KBM-7 (cell line): ENCODE results near the gene ZNF296.
"Not testable (repeated sequence)": the region's sequence is repeated elsewhere in the genome, so short reads cannot be mapped to it uniquely, and the experiment has no call there.

Experiments
- DNase-seq: peaks from one replicate; pipeline ENCODE4 v3.0.0-alpha.2; 2015
- in situ Hi-C: fragments of 300-500 bp; cut with MboI; formaldehyde crosslinking; loops from 2 replicates; pipeline ENCODE4 v1.14.3; 2020; ENCODE audit warnings: low sequenced_read_pairs, low pct_unique_long_range_greater_than_20kb, mixed read lengths

ZNF296 gene

DNA sequence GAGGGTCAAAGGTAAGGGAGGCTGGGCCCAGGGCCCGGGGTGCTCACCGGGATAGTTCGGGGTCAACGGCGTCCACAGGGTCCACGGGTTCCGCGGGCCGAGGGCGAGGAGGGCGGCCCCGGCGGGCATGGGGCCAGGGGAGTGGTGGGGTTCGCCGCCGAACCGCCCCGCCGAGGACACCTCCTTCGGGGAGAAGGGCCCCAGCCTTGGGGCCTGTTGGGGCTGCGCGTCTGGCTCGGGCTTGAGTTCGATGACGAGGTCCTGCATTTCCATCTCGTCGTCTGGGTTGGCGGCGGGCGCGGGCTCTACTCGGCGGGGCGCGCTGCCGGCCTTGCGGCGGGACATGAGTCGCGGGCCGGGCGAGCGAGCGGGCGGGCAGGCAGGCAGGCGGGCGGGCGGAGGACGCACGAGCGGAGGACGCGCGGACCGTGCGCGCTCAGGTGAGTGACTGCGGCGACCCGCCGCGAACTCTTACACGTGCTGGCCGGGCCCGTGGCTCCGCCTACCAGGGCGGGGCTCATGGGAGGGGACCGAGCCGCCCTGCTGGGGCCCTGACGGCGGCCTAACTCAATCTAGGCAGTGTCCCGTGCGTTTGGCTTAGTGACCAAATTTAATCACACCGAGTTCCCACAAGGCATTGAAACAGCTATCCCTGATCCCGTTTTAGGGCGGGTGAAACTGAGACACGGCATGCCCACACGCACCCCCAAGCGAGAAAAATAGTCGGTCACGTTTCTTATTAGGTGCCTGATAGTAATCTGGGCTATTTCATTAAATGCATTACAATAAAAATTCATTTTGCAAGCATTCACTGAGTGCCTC lies at the start of gene ZNF296:
ZNF296 (minus strand) TSS at position 450 of the 822 bp plus-strand sequence; CDS start at position 345, 105 bp downstream.
- in situ Hi-C loops, result no loop called here
- DNase-seq, result peak; percentile 76

GRCh38 chr19:45125360-45125759 lies 49.1 kb upstream of the ZNF296 start:
- in situ Hi-C loops, result no loop called here

DNA sequence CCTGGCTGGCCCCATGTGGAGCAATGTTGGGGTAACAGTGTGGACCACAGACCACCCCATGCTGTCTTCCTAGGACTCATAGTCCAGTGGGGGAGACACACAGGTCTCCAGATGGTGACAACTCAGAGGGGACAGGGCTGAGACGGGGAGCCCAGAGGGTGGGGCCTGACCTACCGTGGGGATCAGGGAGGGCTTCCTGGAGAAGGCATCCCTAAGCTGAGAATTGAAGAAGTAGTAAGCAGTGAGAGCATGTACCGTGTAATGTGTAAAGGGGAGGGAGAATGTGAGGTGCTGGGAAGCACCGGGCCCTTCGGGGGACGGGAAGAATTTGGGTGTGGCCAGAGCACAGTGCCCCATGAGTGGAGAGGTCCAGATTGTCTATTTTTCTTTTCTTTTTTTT lies 47.7 kb upstream of the ZNF296 start:
- in situ Hi-C loops, result no loop called here
- DNase-seq, result no peak

More at GRCh38 chr19:45125360-45125759, 49.1 kb upstream of the ZNF296 start:
- DNase-seq, result no peak

GRCh38 chr19:45123440-45123850 lies 47.2 kb upstream of the ZNF296 start:
- DNase-seq, result no peak
- in situ Hi-C loops, result no loop called here

DNA sequence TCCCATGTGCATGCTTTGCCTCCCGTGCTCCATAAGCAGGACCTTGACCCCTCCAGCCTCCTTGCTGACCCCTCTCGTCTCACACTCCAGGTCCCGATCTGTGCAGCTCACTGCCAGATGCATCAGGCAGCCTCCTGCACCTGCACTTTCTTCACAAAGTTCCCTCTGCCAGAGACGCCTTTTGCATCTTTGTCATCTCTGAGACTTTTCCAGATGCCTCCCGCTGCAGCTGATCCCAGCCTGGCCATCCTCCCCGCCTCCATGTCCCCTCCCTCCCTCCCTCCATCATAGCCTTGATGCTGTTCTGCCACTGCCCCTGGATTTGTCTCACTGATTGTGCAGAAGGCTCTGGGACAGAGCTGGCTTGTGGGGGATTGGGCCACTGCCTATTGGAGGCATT lies 46.6 kb upstream of the ZNF296 start:
- in situ Hi-C loops, result no loop called here
- DNase-seq, result no peak

- in situ Hi-C loops, result no loop called here
- DNase-seq, result no peak
Measured at GRCh38 chr19:45121827-45122345, 45.6 kb upstream of the ZNF296 start.

GRCh38 chr19:45119582-45119981 lies 43.3 kb upstream of the ZNF296 start:
- in situ Hi-C loops, result no loop called here
- no peak for DNase-seq

DNA sequence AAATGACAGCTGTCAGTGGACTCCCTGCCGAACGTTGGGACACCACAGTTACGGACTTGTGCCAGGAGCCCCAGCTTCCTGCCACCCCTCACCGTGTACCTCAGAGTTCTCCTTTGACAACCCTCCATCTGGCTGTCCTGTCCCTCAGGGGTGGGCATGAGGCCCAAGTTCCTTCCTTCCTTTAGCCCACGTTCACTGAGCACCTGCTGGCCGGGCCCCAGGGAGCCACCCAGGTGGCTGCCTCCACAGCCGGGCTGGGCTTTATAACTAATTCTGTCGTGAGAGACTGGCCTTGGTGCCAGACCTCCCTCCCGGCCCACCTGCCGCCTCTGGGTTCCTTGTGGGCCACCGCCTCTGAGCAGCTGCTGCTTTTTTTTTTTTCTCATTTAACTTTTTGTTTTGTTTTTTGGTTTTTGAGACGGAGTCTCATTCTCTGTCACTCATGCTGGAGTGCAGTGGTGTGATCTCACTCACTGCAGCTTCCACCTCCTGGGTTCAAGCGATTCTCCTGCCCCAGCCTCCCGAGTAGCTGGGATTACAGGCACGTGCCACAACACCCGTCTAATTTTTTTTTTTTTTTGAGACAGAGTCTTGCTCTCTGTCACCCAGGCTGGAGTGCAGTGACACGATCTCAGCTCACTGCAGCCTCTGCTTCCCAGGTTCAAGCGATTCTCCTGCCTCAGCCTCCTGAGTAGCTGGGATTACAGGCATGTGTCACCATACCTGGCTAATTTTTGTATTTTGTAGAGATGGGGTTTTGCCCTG lies 42.5 kb upstream of the ZNF296 start:
- in situ Hi-C loops, DNase-seq: not testable (repeated sequence)

DNA sequence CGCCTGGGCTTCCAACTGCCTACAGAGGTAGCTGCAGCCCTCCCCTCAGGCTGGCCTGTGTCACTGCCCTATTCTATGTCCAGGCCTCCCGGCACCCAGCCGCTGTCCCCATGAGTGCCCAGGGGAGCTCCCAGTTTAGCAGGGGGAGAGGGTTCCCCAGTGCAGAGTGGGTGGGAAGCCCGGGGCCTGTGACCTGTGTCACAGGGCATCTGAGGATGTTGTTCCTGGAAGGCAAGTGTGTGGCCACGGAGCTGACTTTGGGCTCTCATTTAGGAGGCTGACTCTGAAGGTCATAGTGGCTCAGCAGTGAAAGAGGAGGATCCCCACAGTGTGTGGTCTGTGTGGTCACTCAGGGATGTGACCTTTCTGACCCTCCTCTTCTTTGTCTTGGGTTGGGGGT lies 41.8 kb upstream of the ZNF296 start:
- in situ Hi-C loops, result no loop called here

DNA sequence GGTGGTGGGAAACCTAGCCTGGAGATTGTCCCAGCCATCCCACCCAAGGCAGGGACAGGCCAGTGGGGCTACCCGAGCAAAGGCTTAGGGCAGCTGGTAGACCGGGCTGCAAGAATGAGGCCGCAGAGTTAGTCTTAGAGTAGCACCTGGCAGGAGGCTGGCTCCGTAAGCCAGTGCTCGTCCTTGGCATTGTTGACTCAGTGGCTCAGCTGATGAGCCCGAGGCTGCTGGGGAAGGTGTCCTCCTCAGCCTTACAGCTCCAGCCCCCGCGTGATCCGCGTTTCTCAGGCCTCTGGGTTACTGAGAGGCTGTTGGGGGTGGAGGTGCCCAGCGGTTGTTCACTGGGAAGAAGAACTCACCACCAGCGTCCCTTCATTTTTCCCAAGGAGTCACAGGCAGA lies 41.4 kb upstream of the ZNF296 start:
- DNase-seq, result no peak
- in situ Hi-C loops, result no loop called here

More for the DNA sequence above, 41.8 kb upstream of the ZNF296 start:
- no peak for DNase-seq

DNA sequence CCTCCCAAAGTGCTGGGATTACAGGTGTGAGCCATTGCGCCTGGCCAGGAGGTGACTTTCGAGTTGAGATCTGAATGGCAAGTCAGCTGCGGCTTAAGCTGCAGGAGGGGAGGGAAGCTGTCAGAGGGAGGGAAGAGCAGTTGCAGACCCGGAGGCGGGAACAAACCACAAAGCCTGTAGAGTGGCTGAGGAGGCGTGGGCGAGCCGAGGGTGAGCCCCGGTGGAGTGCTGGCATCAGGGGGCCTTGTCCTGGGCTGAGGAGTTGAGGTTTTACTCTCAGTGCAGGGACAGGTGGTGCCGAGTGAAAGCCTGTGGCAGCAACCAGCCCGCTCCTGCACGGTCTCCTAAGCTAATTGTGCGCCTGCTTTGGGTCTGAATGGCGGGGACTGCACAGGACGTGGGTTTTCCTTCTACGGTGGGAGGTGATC lies 40.9 kb upstream of the ZNF296 start:
- DNase-seq, result peak; percentile 94
- in situ Hi-C loops, result no loop called here

- in situ Hi-C loops, result no loop called here
- DNase-seq, result no peak
Measured at GRCh38 chr19:45115809-45116615, 39.7 kb upstream of the ZNF296 start.

GRCh38 chr19:45114116-45114515 lies 37.8 kb upstream of the ZNF296 start:
- DNase-seq, result peak; percentile 14
- in situ Hi-C loops, result no loop called here

- in situ Hi-C loops, result no loop called here
- no peak for DNase-seq
Measured at GRCh38 chr19:45113628-45114027, 37.4 kb upstream of the ZNF296 start.

DNA sequence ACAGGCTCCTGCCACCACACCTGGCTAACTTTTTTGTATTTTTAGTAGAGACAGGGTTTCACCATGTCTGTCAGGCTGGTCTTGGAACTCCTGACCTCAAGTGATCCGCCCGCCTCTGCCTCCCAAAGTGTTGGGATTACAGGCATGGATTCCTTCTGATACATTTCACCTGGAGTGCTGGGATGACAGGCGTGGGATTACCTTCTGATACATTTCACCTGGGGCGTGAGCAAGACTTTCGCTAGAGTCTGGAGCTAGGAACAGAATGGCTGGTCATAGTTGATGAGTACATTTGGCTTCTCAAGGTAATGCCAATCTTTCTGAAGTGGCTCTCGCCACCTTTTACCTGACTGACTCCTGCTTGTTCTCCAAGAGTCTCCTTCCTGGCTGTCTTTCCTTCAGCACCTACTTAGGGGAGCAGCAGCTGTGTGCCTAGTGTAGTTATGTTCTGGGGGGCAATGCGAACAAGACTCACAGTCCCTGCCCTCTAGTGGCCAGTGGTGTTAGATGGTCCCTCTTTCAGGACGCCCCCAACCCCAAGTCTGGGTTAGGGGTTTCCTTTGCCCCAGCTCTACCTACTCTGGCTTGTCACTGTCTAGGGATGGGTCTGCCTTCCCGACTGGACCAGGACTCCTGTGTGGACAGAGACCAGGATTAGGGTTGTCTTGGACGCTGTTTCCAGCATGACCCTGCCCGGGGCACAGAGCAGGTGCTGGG lies 36.0 kb upstream of the ZNF296 start:
- in situ Hi-C loops, result no loop called here
- no peak for DNase-seq

GRCh38 chr19:45110851-45111266 lies 34.6 kb upstream of the ZNF296 start:
- in situ Hi-C loops, result no loop called here
- no peak for DNase-seq

DNA sequence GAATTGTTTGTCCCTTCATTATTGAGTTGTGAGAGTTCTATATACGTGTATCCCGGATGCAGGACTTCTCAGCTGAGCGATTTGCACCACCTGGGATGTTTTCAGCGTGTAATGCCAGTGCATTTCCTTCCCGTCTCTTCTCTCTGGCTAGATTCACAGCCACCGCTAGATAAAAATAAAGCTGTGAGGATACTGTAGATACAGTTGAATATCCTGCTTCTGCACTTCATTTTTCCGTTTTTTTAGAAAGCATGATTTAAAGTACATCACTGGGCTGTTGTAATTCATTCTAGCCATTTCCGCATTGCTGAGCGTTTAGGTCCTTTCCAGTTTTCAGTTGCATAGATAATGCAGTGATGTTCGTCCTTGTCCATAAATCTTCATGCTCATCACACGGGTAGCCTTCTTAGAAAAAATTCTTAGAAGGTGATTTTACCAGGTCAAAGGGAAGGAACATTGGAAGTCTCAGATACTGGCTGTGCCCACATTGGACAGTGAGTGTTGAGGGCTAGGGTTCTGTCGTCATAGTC lies 31.4 kb upstream of the ZNF296 start:
- in situ Hi-C loops, result no loop called here
- DNase-seq, result no peak

DNA sequence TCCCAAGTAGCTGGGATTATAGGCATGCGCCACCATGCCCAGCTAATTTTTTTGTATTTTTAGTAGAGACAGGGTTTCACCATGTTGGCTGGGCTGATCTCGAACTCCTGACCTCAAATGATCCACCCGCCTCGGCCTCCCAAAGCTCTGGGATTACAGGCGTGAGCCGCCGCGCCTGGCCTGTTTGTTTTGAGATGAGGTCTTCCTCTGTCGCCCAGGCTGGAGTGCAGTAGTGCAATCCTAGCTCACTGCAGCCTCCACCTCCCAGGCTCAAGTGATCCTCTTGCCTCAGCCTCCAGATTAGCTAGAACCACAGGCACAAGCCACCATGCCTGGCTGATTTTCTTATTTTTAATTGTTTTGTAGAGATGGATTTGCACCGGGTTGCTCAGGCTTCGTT lies 30.1 kb upstream of the ZNF296 start:
- in situ Hi-C loops, DNase-seq: not testable (repeated sequence)
